Measurements from ENCODE around the gene GLRX5.
A peak's percentile ranks its signal among the peaks of the same experiment; 100 is the strongest.

The GLRX5 gene

DNA sequence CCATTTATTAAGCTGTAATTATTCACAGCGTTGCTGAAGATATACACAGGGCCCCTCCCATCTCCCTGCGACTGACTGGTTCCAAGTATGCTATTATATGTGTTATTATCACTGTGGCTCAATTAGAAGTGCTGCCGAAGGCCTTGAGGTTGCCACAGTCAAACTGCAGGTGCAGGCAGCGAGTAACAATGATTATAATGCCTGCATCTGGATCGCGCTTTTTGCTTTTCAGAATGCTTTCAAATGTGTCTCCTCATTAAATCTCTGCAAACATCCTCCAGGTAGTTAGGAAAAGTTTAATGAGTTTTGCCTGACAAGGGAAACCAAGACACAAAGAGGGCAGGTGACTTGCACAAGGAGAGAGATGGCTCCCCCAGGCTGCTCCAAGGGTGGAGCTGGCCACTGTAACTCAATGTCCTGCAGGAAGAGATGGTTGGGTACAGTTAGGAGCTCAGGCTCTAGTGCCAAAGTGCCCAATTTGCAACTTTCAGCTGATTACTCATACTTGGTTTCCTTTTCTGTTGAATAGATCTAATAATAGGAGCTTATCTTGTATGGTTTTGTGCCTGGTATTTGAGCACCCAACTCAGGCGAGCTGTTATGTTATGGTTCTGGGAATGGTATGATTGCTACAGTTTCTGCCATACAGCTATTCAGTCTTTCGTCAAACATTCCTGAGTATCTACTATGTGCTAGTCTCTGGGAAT, 16.7 kb upstream of the GLRX5 start:
- no peak for DNase-seq (ENCODE audit: low read depth in 2 of 2)

DNA sequence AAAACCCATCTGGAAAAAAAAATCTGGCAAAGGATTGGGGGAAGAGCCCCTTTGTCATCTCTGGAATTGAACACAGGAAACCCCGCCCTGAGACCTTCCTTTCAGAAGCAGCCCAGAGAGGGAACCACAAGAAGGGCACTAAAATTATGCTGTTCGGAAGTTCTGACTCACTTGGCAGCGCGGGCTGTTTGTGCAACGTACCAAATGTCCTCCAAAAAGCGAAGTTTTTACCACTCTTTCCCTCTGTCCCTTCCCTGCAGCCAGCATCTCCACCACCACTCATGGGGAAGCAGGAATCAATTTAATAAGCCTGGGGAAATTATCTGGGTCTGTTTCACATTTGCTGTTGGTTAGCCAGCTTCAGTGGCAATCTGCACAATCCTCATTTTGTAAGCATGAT, 15.2 kb upstream of the GLRX5 start:
- peak; percentile 70 to 71 for DNase-seq (ENCODE audit: low read depth in 2 of 2)

- DNase-seq (ENCODE audit: low read depth in 2 of 2): no peak
These were observed 14.5 kb upstream of the GLRX5 start for GRCh38 chr14:95520346-95520745.

DNA sequence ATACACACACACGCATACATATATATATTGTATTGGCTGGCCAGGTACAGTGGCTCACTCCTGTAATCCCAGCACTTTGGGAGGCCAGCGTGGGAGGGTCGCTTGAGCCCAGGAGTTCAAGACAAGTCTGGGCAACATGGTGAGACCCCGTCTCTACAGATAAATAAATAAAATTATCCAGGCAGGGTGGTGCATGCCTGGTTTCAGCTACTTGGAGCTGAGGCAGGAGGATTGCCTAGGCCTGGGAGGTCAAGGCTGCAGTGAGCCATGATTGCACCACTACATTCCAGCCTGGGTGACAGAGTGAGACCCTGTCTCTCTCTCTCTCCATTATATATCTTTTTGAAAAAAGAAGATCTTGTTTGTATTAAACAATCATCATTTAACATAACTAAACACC, 13.8 kb upstream of the GLRX5 start:
- no peak for DNase-seq (ENCODE audit: low read depth in 2 of 2)

- no peak for DNase-seq (ENCODE audit: low read depth in 2 of 2)
These were observed 12.7 kb upstream of the GLRX5 start for GRCh38 chr14:95522116-95522515.

- DNase-seq (ENCODE audit: low read depth in 2 of 2): no peak
These were observed 12.3 kb upstream of the GLRX5 start for GRCh38 chr14:95522556-95522955.

GRCh38 chr14:95523051-95523814, 11.6 kb upstream of the GLRX5 start:
- DNase-seq (ENCODE audit: low read depth in 2 of 2): peak; percentile 53 to 62

GRCh38 chr14:95523815-95524448, 10.9 kb upstream of the GLRX5 start:
- DNase-seq (ENCODE audit: low read depth in 2 of 2): peak; percentile 93 to 95

- DNase-seq (ENCODE audit: low read depth in 2 of 2): no peak
These were observed 9.9 kb upstream of the GLRX5 start for GRCh38 chr14:95524706-95525512.

- no peak for DNase-seq (ENCODE audit: low read depth in 2 of 2)
These were observed 8.9 kb upstream of the GLRX5 start for GRCh38 chr14:95525999-95526398.

- DNase-seq (ENCODE audit: low read depth in 2 of 2): no peak
These were observed 8.1 kb upstream of the GLRX5 start for GRCh38 chr14:95526483-95527386.

DNA sequence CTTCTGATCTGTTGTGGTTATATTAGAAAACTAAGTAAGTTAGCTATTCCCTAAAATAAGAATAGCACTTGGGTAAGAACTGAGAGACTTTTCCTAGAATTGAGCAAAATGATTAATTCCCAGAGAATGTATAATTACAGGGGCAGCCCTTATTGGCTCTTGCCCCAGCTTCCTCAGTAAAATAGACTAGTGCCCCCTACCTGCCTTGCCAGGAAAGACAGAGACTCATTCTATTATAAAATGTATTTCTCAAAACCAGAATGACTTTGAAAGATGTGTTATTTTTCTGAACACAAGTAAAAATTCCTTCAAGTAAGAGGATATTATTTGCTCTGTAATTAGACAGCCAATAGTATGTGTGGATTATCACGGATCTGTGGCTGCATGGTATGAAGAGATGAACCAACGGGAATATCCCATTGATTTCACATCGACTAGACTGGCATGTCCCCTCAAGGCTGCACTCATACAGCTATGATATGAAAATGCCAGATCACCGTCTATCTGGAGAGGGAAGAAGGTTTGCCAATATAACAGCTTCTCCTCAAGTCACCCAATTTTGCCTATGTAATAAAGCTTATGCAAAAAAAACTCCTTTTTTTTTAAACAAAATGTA, 7.4 kb upstream of the GLRX5 start:
- DNase-seq (ENCODE audit: low read depth in 2 of 2): peak; percentile 64

GRCh38 chr14:95529216-95529615, 5.6 kb upstream of the GLRX5 start:
- DNase-seq (ENCODE audit: low read depth in 2 of 2): no peak

DNA sequence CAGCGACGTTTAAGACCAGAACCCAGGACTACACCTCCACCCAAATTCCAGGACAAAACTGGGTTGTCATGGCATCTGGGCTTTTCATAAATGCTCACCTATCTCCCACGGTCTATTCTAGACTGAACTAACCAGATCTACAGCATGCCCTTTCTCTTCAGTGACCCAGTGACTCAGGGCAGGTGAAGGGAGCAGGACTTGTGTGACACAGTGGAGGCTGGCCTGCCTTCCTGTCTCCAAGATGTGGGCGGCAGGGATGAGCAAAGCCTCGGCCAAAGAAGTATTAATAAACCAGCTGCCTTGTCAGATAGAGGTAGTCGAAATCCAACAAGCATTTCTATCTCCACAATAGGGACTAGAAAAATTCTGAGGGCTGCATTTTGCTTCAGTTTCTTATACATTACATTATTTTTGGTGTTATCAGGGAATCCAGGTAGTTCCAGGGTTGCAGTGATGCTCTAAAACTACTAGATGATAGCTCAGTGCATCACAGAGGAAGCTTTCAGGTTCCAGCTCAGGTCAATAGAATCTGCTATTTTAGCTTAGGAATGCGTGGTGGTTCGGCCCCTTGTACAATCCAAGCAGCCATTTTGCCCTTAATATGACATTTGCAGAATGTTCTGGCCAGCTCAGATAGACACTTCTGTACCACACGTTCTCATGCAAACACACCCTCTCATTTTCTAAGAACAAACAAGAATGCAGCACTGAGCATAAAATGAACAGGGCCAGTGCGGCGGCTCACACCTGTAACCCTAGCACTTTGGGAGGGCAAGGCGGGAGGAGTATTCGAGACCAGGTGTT, 4.2 kb upstream of the GLRX5 start:
- DNase-seq (ENCODE audit: low read depth in 2 of 2): no peak

- no peak for DNase-seq (ENCODE audit: low read depth in 2 of 2)
These were observed 3.4 kb upstream of the GLRX5 start for GRCh38 chr14:95531473-95531872.

GRCh38 chr14:95531969-95532368, 2.9 kb upstream of the GLRX5 start:
- no peak for DNase-seq (ENCODE audit: low read depth in 2 of 2)

- DNase-seq (ENCODE audit: low read depth in 2 of 2): no peak
These were observed 1.4 kb upstream of the GLRX5 start for GRCh38 chr14:95533391-95533821.

- DNase-seq (ENCODE audit: low read depth in 2 of 2): no peak
These were observed 1.0 kb upstream of the GLRX5 start for GRCh38 chr14:95533822-95534221.

DNA sequence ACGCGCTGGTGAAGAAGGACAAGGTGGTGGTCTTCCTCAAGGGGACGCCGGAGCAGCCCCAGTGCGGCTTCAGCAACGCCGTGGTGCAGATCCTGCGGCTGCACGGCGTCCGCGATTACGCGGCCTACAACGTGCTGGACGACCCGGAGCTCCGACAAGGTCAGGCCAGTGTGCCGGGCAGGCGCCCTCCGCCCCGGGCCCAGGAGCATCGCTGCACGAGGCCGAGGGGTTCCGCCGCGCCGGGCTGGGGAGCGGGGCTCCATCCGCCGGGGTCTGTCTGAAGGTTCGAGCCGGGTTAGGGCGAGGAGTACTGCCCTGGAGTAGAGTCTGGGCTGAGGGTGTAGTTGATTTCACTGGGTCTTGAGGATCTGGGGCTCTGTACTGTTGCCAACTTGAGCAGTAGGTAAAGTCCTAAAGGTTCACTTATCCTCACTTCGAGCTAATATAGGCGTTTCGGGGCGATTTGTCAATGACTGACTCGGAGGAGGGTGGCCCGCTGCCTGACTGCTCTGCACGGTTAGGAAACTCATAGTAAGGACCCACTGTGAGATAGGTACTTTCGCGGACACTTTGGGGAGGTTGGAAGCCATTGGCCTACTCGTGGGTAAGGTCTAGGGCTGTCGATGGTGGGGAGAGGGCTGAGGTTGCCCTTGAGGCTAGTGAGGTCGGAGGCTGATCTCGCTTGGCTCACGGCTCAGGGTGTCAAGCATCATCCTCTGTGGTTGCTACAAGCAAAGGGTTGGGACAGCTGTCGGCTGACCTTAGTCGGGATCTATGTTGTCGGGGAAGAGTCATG, 574 bp downstream of the GLRX5 start:
- no peak for DNase-seq (ENCODE audit: low read depth in 2 of 2)
